NCI-H1694 treated with DMSO at 0.1 percent for 48 hours (cell line): ENCODE data around the gene PRKN.

ENCODE experiments used
- DNase-seq: peaks from one replicate; lab custom pipeline; 2025; lab: John Stamatoyannopoulos, UW

Gene PRKN

GRCh38 chr6:162181111-162181510 is 546.5 kb downstream of the PRKN start:
- no peak for DNase-seq

GRCh38 chr6:162179196-162179951 is 548.2 kb downstream of the PRKN start:
- no peak for DNase-seq

GRCh38 chr6:162178666-162179065 is 548.9 kb downstream of the PRKN start:
- DNase-seq: no peak

DNA sequence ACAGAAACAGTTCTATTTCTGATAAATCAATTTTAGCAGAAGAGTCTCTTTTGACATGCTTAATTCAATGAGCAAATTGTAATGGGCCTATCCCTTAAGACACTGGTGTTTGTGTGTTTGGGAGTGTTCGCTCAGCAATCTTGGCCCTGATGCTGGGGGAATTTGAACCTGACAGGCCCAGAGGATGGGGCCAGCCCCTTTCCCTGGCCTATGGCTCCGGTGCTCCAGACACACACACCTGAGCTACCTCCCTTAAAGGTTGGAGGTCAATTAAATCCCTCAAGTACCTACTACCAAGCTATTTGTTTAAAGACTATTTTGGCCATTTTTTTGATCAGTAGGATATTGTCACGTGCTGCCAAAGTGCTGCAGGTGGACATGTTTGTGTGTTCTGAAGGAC is 549.3 kb downstream of the PRKN start:
- DNase-seq: no peak

GRCh38 chr6:162177746-162178145 is 549.8 kb downstream of the PRKN start:
- no peak for DNase-seq

DNA sequence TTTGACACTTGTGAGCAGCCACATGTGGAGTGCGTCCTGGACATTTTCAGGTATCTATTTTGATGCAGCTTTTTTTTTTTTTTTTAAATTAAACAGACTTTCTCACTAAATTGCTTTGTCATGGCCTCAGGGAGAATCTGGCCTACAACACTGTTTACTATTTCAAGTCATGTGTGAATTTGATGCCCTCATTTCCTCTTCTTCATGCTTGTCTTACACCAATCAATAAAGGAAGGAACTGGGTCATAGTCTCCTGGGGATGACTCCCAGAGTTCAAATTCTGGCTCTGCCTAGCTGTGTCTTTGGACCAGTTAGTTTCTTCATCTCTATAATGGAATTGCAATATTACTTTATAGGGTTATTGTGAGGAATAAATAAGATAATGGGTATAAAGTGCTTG is 554.1 kb downstream of the PRKN start:
- no peak for DNase-seq

- DNase-seq: no peak
These were observed 562.1 kb downstream of the PRKN start for GRCh38 chr6:162165479-162165878.

DNA sequence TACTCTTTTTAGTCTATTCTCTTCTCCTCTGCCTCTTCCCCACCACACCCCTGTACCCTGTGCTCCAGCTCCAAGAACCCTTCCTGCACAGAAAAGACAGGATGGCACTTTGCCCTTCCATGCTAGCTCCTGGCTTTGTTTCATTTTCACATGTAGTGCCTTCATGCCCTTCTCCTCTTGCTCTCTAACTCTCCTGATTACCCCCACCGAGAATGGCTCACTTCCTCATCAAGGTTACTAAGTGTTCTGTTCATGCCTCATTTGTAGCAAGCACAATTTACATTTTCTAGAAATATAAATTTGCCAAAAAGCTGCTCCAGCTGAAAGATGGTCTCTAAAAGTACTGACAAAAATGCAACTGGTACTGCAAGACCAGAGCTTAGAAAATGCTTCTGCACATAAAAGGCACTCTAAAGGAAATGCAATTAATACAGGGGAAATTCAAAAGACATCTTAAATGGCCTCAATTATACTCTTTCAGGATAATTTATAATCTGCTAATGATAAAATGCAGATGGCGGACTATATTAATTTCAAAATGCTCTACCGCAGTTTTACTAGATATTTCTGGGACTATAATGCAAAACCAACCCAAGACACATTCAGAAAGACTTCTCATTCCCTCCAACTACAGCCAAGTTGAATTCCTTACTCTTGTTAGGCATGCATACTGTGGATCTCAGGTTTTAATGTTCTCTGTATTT is 570.2 kb downstream of the PRKN start:
- DNase-seq: no peak

DNA sequence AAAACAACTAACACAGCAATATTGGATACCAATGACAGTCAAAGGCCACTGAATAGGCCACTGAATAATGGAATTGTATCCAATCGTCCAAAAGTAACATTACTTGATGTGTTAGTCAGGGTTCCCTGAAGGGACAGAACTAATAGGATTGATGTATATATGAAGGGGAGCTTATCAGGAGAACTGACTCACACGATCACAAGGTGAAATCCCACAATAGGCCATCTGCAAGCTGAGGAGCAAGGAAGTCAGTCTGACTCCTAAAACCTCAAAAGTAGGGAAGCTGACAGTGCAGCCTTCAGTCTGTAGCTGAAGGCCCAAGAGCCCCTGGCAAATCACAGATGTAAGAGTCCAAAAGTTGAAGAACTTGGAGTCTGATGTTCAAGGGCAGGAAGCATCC is 571.4 kb downstream of the PRKN start:
- DNase-seq: no peak

DNA sequence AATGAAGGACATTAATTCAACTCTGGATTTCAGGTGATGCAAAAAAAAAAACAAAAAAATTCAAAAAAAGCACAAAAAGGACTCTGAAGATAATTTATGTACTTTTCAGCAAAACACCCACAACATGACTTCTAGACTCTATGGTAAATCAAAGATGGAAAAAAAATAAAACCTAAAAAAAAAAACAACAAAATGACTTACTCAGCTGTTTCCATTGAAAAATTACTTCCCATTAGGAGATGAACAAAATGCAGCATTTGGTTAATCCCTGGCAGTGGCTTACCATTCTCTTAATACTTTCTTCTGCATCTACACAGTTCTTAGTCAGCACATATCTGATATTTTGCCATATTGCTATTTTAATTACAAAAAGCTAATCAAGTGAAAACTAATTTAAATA is 572.6 kb downstream of the PRKN start:
- no peak for DNase-seq

GRCh38 chr6:162154001-162154400 is 573.6 kb downstream of the PRKN start:
- DNase-seq: no peak

GRCh38 chr6:162153120-162153519 is 574.4 kb downstream of the PRKN start:
- no peak for DNase-seq

DNA sequence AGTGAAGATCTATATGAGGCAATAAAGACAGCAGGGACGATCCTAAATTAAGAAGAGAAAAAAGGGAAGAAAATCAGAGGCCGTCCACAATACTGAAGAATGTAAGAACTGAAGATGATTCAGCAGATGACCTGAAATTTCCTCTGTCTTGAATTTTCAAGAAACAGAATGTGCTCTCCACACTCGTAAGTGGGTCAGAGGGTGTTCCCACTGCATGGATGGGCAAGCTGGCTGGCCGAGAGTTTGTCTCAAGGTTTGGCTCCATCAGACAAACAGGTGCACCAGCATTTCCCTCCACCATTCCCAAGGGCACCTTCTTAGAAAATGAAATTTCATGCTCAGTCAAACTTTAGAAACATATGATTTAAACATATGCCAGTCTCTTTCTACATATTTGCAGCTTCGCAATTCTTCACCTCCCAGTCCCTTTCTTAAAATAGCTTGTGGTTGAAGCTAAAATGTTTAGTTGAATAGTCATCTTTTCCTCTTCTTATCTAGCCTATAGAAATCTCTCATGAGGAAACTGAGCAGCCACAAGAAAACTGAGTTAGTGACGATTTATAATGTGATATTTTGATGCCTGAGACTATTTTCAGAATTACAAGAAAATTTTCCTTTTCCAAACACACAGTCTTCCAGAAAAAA is 576.4 kb downstream of the PRKN start:
- DNase-seq: no peak

- DNase-seq: no peak
These were observed 577.3 kb downstream of the PRKN start for GRCh38 chr6:162150295-162150694.

GRCh38 chr6:162149786-162150185 is 577.8 kb downstream of the PRKN start:
- no peak for DNase-seq

- DNase-seq: no peak
These were observed 579.8 kb downstream of the PRKN start for GRCh38 chr6:162147805-162148204.

- no peak for DNase-seq
These were observed 580.3 kb downstream of the PRKN start for GRCh38 chr6:162147281-162147680.

DNA sequence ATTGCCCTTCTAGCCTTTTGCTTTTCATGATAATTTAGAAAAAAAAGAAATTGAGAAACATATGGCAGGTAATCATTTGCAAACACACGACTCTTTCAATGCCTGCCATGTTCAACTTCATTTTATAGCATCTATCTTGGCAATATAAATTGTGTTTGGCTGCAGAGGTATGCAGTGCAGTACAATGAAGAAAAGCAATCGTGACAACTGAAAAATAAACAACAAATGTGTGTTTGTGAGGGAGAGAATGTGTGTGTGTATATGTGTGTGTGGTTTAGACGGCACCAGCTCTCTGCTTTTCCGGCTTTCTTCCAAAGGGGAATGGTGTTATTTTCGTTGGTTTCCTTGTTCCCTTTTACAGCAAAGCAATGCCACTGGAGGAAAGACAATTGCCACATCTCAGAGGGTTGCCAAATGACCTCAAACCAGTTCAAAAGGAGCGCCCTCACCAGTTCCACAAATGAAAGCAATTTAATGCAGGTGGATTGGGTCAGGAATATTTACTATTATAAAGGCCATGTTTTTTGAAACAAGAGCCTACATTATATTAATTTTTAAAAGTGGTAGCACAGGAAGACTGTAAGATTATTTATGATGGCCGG is 587.2 kb downstream of the PRKN start:
- DNase-seq: no peak

DNA sequence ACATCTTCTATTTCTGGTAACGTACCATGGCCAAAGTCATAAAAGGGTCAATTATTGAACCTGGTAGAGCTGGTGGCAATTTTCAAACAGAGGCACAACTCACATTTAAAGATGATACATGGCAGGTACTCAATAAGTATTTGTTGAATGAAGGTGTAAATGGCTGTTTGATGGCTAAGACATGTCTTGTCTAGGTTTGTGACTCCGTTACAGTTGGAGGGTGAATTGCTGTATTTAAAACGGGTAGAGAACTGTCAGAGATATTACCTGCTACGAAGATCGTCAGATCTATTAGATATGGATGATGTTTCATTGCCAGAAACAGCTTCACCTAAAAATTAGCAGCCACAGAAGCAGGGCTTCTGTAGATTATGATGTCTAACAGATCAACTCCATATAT is 601.9 kb downstream of the PRKN start:
- no peak for DNase-seq

GRCh38 chr6:162124710-162125435 is 602.7 kb downstream of the PRKN start:
- no peak for DNase-seq

- DNase-seq: no peak
These were observed 603.8 kb downstream of the PRKN start for GRCh38 chr6:162123797-162124196.

- no peak for DNase-seq
These were observed 608.2 kb downstream of the PRKN start for GRCh38 chr6:162119341-162119740.
